GM15510 (cell line): ENCODE data around the gene ZP1.

Experiments
- POLR2A ChIP-seq: IDR thresholded peaks from 3 replicates; pipeline ENCODE4 v1.6.1; 2011; ENCODE audit warnings: borderline replicate concordance; ENCODE audit not compliant: insufficient read length; ENCODE audit errors: extremely low read depth

The ZP1 gene

GRCh38 chr11:60840470-60841430 lies 26.6 kb upstream of the ZP1 start:
- no peak for TF ChIP-seq POLR2A

- TF ChIP-seq POLR2A = peak; percentile 65
These were observed 25.3 kb upstream of the ZP1 start, which contains the start of gene CCDC86 for GRCh38 chr11:60841797-60842667. Gene CCDC86 (plus strand): TSS chr11:60842113. CDS start chr11:60842125, 12 bp downstream.

GRCh38 chr11:60842668-60843600 lies 24.4 kb upstream of the ZP1 start:
- TF ChIP-seq POLR2A = no peak

- no peak for TF ChIP-seq POLR2A
These were observed 23.1 kb upstream of the ZP1 start for GRCh38 chr11:60844045-60844869.

- TF ChIP-seq POLR2A = no peak
These were observed 22.5 kb upstream of the ZP1 start for GRCh38 chr11:60844870-60845221.

DNA sequence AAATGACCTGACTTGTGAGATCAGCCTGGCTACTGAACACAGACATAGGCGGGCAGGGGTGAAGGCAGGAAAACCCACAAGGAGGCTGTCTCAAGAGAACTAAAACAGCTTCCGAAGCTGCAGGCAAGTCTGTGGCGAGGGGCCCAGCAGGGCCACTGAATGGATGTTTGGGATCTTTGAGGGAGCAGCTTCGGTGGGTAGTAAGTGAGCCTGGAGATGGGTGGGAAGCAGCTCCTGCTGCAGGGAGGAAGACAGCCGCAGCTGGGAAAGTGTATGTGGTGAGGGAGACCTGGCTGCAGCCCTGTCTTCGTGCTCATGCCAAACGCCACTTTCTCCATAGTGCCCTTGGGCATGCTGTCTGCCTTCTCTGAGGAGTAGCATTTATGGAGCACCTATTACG lies 22.0 kb upstream of the ZP1 start:
- no peak for TF ChIP-seq POLR2A

- TF ChIP-seq POLR2A = no peak
These were observed 20.1 kb upstream of the ZP1 start for GRCh38 chr11:60847281-60847680.

DNA sequence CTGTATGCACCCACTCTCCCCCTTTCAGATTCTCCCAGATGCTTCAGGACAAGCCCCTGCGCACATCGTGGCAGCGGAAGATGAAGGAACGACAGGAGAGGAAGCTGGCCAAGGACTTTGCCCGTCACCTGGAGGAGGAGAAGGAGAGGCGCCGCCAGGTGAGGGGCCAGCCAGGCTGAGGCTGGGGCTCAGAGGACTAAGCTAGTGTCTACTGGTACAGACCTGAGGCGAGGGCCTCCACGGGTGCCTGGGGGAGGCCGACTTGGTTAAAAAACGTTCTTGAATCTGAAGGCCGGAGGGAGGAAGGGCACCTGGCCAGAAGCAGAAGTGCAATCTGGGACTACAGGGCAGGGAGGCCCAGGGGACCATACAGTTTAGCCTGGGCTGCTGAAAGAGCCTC lies 19.4 kb upstream of the ZP1 start:
- no peak for TF ChIP-seq POLR2A

- no peak for TF ChIP-seq POLR2A
These were observed 18.6 kb upstream of the ZP1 start for GRCh38 chr11:60848714-60849151.

DNA sequence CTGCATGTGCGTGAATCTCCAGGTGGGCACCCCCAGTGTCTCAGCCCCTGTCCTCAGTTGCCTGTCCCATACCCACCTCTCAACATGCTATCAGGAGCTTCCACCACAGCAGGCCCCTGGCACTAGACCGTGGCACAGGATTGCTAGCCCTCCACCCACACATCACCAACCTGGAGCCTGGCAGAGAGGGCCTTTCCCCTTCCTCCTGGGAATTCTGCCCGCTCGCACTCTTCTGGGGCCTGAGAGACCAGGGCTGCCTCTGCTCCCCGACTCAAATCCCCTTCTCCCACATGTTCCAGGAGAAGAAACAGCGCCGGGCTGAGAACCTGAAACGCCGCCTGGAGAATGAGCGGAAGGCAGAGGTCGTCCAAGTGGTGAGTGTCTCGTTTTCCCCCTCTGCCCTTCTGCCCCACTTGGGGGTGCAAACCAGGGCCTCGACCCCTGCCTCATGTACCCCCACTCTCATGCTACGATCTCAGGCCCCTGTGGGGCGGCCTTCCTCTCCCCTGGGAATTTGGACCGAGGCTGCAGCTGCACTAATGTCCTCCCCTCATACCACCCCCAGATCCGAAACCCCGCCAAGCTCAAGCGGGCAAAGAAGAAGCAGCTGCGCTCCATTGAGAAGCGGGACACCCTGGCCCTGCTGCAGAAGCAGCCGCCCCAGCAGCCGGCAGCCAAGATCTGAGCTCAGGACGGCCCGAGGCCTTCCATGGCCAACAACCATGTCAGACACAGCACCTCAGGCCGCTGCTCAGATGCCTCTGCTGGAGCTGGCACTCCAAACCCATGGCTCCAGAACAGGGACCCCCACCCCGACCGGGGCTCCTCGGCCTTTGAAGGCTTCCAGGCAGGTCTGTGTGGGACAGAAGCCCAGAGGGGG lies 17.5 kb upstream of the ZP1 start:
- TF ChIP-seq POLR2A = no peak

DNA sequence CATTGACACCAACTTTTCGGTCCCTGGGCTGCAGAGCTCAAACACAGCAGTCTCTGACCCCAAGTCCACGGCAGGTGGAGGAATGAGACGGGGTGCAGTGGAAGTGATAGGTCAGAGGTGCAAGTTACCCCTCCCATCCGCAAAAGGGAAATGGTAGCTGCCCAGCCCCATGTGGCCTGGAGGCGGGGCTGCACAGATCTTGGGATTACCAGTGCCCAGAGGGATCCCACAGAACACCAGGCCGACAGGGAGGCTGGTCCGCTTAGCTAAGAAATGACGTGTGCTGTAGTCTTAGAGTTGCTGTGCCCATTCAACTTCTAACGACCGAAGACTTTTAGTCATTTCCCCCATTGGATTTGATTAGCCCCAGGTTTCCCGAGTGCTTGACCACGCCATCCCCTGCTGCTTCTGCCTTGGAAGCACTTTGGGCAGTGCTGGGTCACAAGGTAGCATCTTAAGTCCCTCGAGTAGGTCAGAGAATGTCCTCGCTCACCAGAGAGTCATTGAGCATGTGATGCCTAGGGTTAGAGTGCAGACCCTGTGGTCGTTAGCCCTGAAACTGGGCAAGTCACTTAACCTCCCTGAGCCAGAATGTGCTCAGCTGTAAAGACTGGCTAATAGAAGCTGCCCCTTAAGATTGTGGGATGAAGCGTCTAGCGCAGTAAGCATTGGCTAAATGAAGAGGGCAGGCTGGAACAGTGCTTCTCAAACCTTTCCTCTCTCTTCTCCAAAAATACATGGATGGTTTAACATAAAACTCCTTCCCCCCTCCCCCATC lies 15.8 kb upstream of the ZP1 start:
- TF ChIP-seq POLR2A = no peak

DNA sequence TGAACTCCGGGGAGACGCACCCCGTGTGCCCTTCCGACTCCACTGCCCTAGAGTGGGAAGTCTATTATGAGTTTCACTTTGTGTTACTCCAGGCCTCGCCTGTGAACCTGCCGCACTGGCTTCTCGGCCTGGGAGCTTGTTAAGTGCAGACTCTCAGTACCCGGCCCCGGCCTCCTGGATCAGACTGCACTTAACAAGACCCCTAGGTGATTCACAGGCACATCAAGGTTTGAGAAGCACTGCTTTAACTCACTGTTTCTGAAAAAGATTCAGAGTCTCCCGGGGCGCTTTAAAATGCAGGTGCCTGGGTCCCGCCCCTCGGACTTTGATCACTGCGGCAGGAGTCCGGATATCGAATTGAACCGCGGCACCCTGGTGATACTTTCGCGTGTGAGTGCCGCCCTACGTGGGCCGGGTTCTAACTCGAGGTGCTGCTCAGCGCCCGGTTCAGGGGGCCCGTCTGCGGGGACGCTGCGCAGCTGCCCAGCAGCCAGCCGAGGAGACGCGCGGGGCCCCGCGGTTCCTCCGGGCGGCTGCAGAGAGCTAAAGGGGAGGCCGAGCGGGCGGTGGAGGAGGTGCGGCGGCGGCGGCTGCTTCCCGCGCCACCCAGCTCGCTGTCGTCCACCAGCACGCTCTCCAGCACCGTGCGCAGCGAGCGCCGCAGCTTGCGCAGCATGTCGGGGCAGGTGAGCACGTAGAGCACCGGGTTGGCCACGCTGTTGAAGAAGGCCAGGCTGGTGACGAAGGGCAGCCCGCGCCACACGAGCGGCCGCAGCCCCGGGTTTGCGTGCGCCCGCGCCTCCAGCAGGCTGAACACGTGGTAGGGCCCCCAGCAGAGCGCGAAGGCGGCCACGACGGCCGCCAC lies 15.0 kb upstream of the ZP1 start:
- no peak for TF ChIP-seq POLR2A
